Cardiac muscle cell (in vitro differentiated cells and primary cell): ENCODE measurements around the gene AUTS2. TPM values are rescaled to one million over a fixed set of nuclear protein-coding genes. Genes with fewer than 3 reads are reported as not detected.

Source experiments
- DNase-seq, 2 donors: peaks; one replicate each; pipeline versions ENCODE4 v3.0.0 to v3.0.0-alpha.2; 2010 to 2017; ENCODE audit warnings: low read depth in 1 of 2, low spot score in 1 of 2
- H3K27ac ChIP-seq: fragments of 200-600 bp; sonication (generic); 2 replicates; pipeline ENCODE4 v1.5.1; 2016
- H3K27me3 ChIP-seq: fragments of 200-600 bp; sonication (generic); 2 replicates; pipeline ENCODE4 v1.6.0; 2016; ENCODE audit warnings: control low read depth
- H3K36me3 ChIP-seq: fragments of 200-600 bp; sonication (generic); 2 replicates; pipeline ENCODE4 v1.5.1; 2016; ENCODE audit warnings: control low read depth
- H3K4me1 ChIP-seq: fragments of 200-600 bp; sonication (generic); 2 replicates; pipeline ENCODE4 v1.8.1; 2017; ENCODE audit warnings: low read depth, mild to moderate bottlenecking, mixed run types
- H3K4me3 ChIP-seq: fragments of 200-600 bp; sonication (generic); 2 replicates; pipeline ENCODE4 v1.5.1; 2016; ENCODE audit warnings: mild to moderate bottlenecking
- H3K9me3 ChIP-seq: fragments of 200-600 bp; sonication (generic); 2 replicates; pipeline ENCODE4 v1.5.1; 2017; ENCODE audit warnings: low read depth, mild to moderate bottlenecking, control low read depth
- polyA plus RNA-seq: library from polyadenylated mRNA; unstranded; fragments of >200 nt; fragmentation: Nextera tagmentation; extraction: Ambion mirVana; gene quantifications from 2 replicates; pipeline ENCODE4 v1.2.1, GENCODE V29; 2016
- total RNA-seq: library from RNA; depleted of rRNA; stranded (reverse); fragments of >200 nt; gene quantifications from 2 replicates; pipeline ENCODE4 v1.2.3, GENCODE V29; 2016
- TF ChIP-seq, protein P1 (sequence below): IDR thresholded peaks from 2 replicates; pipeline ENCODE4 v1.5.1; 2012; ENCODE audit warnings: low read depth, mild to moderate bottlenecking, low read length

AUTS2 gene
- total and polyA plus RNA-seq, 2 experiments from 2014 or later, result 41.0 to 45.5 TPM

DNA sequence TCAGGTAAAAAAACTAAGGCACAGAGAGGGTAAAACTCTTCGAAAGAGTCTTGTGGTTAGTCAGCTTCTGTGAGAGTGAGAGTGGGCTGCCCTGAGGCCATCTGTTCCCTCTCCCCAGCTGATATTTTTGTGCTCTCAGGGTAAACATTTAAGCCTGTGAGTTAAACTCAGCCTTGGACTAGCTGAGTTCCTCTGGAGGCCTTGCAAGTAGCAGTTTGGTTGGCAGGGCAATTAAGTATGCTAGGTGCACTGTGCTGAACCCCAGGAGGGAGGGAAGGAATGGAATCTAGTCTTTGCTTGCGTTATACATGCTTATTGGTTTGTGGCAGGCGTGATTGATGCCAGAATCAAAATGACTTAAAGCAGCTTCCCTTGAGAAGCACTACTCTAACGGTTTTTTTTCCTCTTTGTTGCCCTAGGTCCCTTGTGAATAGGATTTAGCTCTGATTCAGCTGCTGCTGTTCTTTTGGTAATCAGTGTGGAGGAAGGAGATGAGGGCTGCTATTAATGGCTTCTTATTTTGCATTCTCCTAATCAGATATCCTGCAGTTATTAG, 140.2 kb downstream of the AUTS2 start:
- H3K4me3 ChIP-seq, result no peak overlapping the region
- H3K36me3 ChIP-seq, result no peaks in the 10 kb centered on the region
- peak overlapping the region; percentile 81 for H3K27ac ChIP-seq
- H3K9me3 ChIP-seq, result no peaks in the 10 kb centered on the region
- H3K4me1 ChIP-seq, result peaks cover 47% of the 10 kb centered on the region
- no peaks in the 10 kb centered on the region for H3K27me3 ChIP-seq
- peak; percentile 11 to 58 for DNase-seq
- TF ChIP-seq, protein P1, sequence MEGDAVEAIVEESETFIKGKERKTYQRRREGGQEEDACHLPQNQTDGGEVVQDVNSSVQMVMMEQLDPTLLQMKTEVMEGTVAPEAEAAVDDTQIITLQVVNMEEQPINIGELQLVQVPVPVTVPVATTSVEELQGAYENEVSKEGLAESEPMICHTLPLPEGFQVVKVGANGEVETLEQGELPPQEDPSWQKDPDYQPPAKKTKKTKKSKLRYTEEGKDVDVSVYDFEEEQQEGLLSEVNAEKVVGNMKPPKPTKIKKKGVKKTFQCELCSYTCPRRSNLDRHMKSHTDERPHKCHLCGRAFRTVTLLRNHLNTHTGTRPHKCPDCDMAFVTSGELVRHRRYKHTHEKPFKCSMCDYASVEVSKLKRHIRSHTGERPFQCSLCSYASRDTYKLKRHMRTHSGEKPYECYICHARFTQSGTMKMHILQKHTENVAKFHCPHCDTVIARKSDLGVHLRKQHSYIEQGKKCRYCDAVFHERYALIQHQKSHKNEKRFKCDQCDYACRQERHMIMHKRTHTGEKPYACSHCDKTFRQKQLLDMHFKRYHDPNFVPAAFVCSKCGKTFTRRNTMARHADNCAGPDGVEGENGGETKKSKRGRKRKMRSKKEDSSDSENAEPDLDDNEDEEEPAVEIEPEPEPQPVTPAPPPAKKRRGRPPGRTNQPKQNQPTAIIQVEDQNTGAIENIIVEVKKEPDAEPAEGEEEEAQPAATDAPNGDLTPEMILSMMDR, result no peak

DNA sequence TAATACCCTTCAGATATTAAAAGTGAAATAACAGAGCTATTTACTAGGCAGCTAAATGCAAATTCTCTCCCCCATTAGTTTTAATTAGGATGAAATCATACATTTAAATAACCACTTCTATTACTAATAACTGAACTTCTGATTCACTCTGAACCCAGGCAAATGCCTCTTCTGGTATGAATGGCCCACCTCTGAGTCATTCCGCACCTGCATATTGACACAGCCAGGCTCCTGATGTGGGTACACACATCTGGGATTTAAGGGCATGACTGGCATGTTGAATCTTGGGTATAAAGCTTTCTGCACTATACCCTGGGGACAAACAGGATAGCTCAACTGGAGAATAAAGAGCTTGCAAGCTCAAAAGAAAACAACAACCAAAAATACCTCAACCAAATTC, 140.9 kb downstream of the AUTS2 start:
- Histone ChIP-seq H3K4me3 (no peak overlapping the region), H3K4me1 (peaks cover 51% of the 10 kb centered on the region), H3K27me3 (no peaks in the 10 kb centered on the region), H3K27ac (peak overlapping the region; percentile 81), H3K9me3 (no peaks in the 10 kb centered on the region), H3K36me3 (no peaks in the 10 kb centered on the region)
- DNase-seq, result no peak
- TF ChIP-seq, protein P1, result no peak

DNA sequence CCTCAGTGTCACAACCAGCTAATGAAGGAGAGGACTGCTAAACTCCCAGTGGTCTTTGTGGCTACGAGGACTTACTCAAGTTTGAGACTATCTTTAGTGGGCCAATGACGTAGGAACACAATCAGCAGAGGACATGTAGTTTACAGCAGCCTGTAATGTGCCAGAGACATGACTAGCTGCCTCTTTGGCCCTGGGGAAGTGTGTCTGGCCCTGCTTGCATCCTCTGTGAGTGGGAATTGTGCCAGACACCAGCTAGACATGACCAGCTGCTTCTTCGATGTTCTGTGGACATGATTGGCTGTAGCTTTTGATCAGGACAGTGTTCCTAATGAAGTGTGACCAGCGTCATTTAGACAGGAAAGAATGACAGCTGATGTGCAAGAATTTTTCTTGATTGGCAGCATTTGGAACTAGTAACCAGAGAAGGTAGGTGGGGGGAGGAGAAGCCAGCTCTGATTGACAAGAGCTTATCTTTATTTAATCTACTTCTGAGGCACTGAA, 141.7 kb downstream of the AUTS2 start:
- Histone ChIP-seq H3K4me3 (no peak overlapping the region), H3K36me3 (no peaks in the 10 kb centered on the region), H3K27me3 (no peaks in the 10 kb centered on the region), H3K4me1 (peaks cover 56% of the 10 kb centered on the region), H3K27ac (peak overlapping the region; percentile 81), H3K9me3 (no peaks in the 10 kb centered on the region)
- peak; percentile 48 to 81 for DNase-seq
- TF ChIP-seq, protein P1, result no peak

DNA sequence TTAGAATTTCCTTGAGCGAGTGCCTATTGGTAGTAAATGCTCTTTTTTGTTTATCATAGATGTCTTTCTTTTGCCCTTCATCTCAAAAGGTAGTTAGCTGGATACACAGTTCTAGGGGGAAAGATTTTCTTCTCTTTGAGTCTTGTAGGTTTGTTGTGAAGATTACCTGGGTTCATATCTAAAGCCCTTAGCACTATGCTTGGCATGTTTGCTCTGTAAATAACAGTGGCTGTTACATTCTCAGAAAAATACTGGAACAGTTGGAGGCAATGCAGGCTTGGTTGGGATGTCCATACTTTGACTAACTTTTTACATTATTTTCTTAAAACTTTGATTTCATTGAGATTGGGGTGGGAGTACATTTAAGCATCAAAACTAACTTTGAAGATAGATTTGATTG, 144.0 kb downstream of the AUTS2 start:
- Histone ChIP-seq H3K4me1 (peaks cover 37% of the 10 kb centered on the region), H3K27ac (no peak overlapping the region), H3K27me3 (no peaks in the 10 kb centered on the region), H3K4me3 (no peak overlapping the region), H3K36me3 (no peaks in the 10 kb centered on the region), H3K9me3 (no peaks in the 10 kb centered on the region)
- TF ChIP-seq, protein P1, result no peak
- no peak for DNase-seq

DNA sequence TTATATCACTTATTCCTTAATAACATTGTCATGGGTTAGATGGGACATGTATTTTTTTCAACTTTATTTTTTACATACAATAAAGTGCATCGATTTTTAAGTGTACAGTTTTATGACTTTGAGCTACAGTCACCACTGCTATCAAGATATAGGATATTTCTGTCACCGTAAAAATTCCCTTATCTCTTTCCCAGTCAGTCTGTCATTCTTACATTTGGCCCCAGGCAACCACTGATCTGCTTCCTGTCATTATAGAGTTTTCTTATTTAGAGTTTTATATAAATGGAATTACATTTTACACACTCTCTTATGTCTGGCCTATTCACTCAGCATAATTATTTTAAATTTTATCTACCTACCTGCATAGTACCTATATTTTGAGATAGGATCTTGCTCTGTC, 145.2 kb downstream of the AUTS2 start:
- no peak for DNase-seq
- H3K27ac ChIP-seq, result no peak overlapping the region
- H3K36me3 ChIP-seq, result no peaks in the 10 kb centered on the region
- H3K4me1 ChIP-seq, result peaks cover 29% of the 10 kb centered on the region
- no peaks in the 10 kb centered on the region for H3K9me3 ChIP-seq
- no peaks in the 10 kb centered on the region for H3K27me3 ChIP-seq
- TF ChIP-seq, protein P1, result no peak
- no peak overlapping the region for H3K4me3 ChIP-seq
